ENCODE results near the gene TTC39C. TPM values are rescaled to one million over a fixed set of nuclear protein-coding genes. Genes with fewer than 3 reads are reported as not detected.

The TTC39C gene
- total and polyA plus RNA-seq, 7 donors = 2.3 to 36.9 (median 27.0) TPM

- TF ChIP-seq POLR2A (IDR thresholded peaks at IDR 0.05) = no peak
- TF ChIP-seq, protein P1, sequence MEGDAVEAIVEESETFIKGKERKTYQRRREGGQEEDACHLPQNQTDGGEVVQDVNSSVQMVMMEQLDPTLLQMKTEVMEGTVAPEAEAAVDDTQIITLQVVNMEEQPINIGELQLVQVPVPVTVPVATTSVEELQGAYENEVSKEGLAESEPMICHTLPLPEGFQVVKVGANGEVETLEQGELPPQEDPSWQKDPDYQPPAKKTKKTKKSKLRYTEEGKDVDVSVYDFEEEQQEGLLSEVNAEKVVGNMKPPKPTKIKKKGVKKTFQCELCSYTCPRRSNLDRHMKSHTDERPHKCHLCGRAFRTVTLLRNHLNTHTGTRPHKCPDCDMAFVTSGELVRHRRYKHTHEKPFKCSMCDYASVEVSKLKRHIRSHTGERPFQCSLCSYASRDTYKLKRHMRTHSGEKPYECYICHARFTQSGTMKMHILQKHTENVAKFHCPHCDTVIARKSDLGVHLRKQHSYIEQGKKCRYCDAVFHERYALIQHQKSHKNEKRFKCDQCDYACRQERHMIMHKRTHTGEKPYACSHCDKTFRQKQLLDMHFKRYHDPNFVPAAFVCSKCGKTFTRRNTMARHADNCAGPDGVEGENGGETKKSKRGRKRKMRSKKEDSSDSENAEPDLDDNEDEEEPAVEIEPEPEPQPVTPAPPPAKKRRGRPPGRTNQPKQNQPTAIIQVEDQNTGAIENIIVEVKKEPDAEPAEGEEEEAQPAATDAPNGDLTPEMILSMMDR (IDR thresholded peaks at IDR 0.05) = no peak
- no peak for TF ChIP-seq POLR2AphosphoS5 (IDR thresholded peaks at IDR 0.05)
- no peak for DNase-seq
- intact Hi-C loops (cut with DNase I) = no loop called here
Measured at GRCh38 chr18:23998018-23998417, 16.5 kb upstream of the TTC39C start.

DNA sequence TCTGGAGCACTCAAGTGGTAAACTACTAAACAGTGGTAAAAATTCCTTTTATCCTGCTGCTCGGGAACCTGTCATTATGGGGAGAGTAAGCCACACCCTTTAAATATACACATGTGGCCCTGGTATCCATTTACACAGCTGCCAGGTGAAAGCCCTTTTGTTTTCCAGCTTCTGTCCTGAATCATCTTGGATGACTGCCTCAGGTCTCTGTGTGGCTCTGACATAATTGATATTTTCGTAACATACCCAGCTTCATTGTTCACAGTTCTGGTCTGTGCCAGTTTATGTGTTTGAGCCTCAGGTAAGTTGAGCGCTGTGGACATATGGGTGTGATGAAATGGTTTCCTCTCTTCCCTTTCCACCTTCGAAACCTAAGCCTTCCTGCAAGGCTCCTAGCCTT lies 15.7 kb upstream of the TTC39C start:
- Histone ChIP-seq H3K4me1 (peaks cover 0 to 10% (median 9%) of the 10 kb centered on the region in 4 donors), H3K4me3 (no peak overlapping the region), H3K9me3 (no peaks in the 10 kb centered on the region), H3K36me3 (no peaks in the 10 kb centered on the region), H3K27me3 (no peaks in the 10 kb centered on the region), H3K27ac (no peak overlapping the region)
- intact Hi-C loops (cut with DNase I) = no loop called here
- TF ChIP-seq POLR2AphosphoS5 (IDR thresholded peaks at IDR 0.05) (no peak), EP300 (IDR thresholded peaks at IDR 0.05) (no peak), POLR2A (IDR thresholded peaks at IDR 0.05) (no peak)
- TF ChIP-seq, protein P1 (IDR thresholded peaks at IDR 0.05) = no peak
- WGBS, 2 donors = 12 to 47% methylated on average over 4 of the region's 4 CpGs
- DNase-seq = no peak

More at GRCh38 chr18:23998018-23998417, 16.5 kb upstream of the TTC39C start:
- Histone ChIP-seq H3K4me1 (peaks cover 0 to 13% (median 11%) of the 10 kb centered on the region in 4 donors), H3K27ac (no peak overlapping the region), H3K4me3 (no peak overlapping the region), H3K27me3 (no peaks in the 10 kb centered on the region), H3K36me3 (no peaks in the 10 kb centered on the region), H3K9me3 (no peaks in the 10 kb centered on the region)
- WGBS, 2 donors = 34 to 74% methylated on average over 2 of the region's 2 CpGs

- no peak for TF ChIP-seq POLR2A (IDR thresholded peaks at IDR 0.05)
- 87 to 90% methylated on average over 8 of the region's 8 CpGs for WGBS, 2 donors
Measured at GRCh38 chr18:24000613-24001490, 13.7 kb upstream of the TTC39C start.

DNA sequence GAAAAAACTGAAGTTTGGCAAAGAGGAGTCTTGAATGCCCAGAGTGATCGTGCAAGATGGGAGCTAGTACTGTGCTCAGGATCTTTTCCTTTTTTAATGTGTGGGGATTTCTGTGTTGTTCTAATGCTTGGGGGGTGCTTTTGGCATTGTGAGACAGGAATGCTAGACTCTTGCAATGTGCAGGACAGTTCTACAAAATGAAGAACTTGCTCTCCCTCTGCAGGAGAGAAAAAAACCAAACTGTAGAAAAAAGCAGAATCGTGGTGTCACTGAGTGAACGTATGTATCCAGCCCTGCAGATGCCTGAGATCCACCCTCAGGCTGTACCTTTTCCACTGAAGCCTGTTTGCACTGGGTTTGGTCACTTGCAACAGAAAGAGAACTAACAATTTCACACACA lies 12.1 kb upstream of the TTC39C start:
- H3K4me3 ChIP-seq = no peak overlapping the region
- no peak for DNase-seq
- intact Hi-C loops (cut with DNase I) = no loop called here
- no peaks in the 10 kb centered on the region for H3K27me3 ChIP-seq
- H3K9me3 ChIP-seq = no peaks in the 10 kb centered on the region
- no peak overlapping the region for H3K27ac ChIP-seq
- H3K36me3 ChIP-seq = no peaks in the 10 kb centered on the region
- no peak for TF ChIP-seq EP300 (IDR thresholded peaks at IDR 0.05)
- TF ChIP-seq, protein P1 (IDR thresholded peaks at IDR 0.05) = no peak
- no peak for TF ChIP-seq POLR2AphosphoS5 (IDR thresholded peaks at IDR 0.05)
- TF ChIP-seq POLR2A (IDR thresholded peaks at IDR 0.05) = no peak
- 69 to 78% methylated on average over 3 of the region's 3 CpGs for WGBS, 2 donors
- no peaks in the 10 kb centered on the region for H3K4me1 ChIP-seq

More at GRCh38 chr18:24000613-24001490, 13.7 kb upstream of the TTC39C start:
- Histone ChIP-seq H3K36me3 (no peaks in the 10 kb centered on the region), H3K27ac (no peak overlapping the region), H3K4me1 (no peaks in the 10 kb centered on the region), H3K9me3 (no peaks in the 10 kb centered on the region), H3K27me3 (no peaks in the 10 kb centered on the region), H3K4me3 (no peak overlapping the region)
- intact Hi-C loops (cut with DNase I) = no loop called here
- no peak for DNase-seq

DNA sequence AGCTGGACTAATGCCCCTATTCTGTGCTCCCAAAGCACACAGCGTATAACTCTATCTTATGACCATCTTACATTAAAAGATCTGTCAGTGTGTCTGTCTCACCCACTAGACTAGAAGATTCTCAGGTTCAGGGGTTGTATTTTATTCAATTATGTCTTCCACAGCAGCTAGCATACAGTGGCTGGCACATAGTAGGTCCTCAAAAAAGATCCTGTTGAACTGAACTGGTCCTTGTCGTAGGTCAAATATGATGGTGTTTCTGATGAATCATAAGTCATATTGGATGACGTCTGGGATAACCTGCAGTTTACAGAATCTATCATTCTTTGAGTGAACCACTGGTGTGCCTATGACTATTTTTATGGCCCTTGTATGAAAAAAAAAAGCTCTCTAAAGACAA lies 11.3 kb upstream of the TTC39C start:
- no peaks in the 10 kb centered on the region for H3K9me3 ChIP-seq
- no peak overlapping the region for H3K4me3 ChIP-seq
- WGBS, 2 donors = 70 to 84% methylated on average over 3 of the region's 3 CpGs
- intact Hi-C loops (cut with DNase I) = no loop called here
- no peak for DNase-seq
- no peaks in the 10 kb centered on the region for H3K4me1 ChIP-seq
- TF ChIP-seq POLR2AphosphoS5 (IDR thresholded peaks at IDR 0.05) (no peak), EP300 (IDR thresholded peaks at IDR 0.05) (no peak), POLR2A (IDR thresholded peaks at IDR 0.05) (no peak)
- TF ChIP-seq, protein P1 (IDR thresholded peaks at IDR 0.05) = no peak
- no peaks in the 10 kb centered on the region for H3K27me3 ChIP-seq
- H3K36me3 ChIP-seq = no peaks in the 10 kb centered on the region
- no peak overlapping the region for H3K27ac ChIP-seq
